T-helper 1 cell treated with Interleukin-12 subunit alpha and Interleukin-12 subunit beta and Interleukin-4 antibody, amounts not matched to agents 30 ng/mL and 1 ng/mL, for 36 hours (primary cell): ENCODE results near the gene GLB1L2. TPM values are rescaled to one million over a fixed set of nuclear protein-coding genes. Genes with fewer than 3 reads are reported as not detected.

Source experiments
- intact Hi-C: fragments of 100-400 bp; cut with micrococcal nuclease; formaldehyde crosslinking; loops from one replicate; pipeline ENCODE4 v1.15.1; 2024
- total RNA-seq: library from RNA; stranded (reverse); gene quantifications from 2 replicates; pipeline ENCODE4 v1.2.3, GENCODE V29; 2022

Gene GLB1L2
- total RNA-seq, 1 donor from 2014 or later: 3.1 TPM

DNA sequence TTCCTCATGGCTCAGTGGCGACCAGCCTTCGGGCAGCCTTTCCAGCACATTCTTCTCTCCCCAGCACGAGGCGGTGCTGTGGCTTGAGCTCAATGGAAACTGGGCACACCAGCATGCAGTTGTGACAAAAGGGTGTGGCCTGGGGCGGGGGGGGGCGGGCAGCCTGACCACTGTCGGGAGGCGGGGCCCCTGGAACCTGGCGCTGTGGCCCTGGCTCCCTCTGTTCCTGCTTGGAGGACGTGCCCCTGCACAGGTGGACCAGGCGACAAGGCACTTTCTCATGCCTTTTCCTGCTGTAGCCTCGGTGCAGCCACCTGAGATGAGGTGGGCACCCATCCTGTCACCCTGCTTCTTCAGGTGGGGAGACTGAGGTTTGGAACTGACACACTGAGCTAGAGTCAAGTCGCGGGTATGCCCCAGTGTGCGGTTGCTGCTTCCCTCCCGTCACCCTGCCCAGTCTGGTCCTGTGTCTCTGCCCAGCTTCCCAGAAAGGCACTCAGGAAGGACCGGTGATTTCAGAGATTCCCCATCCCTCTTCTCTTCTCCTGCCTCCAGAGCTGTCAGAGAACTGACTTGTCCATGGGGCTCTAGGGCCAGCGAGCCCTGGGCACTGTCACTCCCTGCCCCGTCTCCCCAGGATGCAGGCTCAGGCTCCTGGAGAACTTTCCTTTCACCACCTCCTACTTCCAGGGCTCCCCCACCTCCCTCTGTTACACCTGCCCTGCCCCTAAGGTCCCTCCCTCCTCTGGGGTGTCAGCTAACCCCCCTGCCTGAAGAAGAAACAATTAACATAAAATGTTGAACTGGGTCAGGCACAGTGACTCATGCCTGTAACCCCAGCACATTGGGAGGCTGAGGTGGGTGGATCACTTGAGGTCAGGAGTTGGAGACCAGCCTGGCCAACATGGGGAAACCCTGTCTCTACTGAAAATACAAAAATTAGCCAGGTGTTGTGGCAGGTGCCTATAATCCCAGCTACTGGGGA is 70.3 kb downstream of the GLB1L2 start:
- intact Hi-C loops: no loop called here

- intact Hi-C loops: no loop called here
Observed at GRCh38 chr11:134402910-134403309, 71.1 kb downstream of the GLB1L2 start.

GRCh38 chr11:134404575-134405341 is 73.0 kb downstream of the GLB1L2 start:
- intact Hi-C loops: no loop called here

DNA sequence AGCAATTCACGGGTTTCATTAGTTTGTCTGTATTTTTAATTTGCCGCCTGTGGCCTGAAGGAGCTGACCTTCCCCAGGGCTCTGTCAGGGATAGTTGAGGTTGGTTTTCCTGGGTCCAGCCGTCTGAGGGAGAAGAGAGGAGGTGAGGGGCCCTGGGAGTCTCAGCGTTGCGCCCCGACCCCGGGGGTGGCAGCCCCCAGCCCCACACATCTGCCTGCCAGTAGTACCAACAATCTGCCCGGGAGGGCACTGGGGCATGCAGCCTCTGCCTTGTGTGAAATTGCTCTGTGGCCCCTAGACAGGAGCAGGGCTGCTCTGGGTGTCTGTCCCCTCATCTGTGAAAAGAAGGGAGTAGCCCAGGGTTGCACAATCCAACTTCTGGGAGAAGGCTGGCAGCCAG is 73.6 kb downstream of the GLB1L2 start:
- intact Hi-C loops: no loop called here

DNA sequence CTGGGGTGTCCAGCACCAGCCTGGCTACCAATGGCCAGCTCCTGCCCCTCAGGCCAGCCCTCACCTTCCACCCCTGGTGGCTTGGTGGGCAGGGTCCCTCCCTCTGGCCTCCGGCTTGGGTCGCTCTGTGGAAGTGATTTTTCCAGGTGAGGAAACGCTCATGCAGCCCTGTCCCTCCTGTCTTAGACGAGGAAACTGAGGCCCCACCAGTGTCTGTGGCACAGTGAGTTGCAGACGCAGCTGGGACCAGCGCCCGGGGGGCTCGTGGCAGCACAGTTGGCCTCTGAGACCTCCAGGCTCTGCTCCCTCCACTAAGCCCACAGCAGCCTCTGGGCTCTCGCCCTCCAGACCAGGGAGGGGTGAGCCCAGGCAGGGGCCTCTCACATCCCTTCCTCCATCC is 74.1 kb downstream of the GLB1L2 start:
- intact Hi-C loops: no loop called here

GRCh38 chr11:134406264-134407185 is 74.7 kb downstream of the GLB1L2 start:
- intact Hi-C loops: no loop called here

GRCh38 chr11:134407321-134407828 is 75.6 kb downstream of the GLB1L2 start:
- intact Hi-C loops: no loop called here

- intact Hi-C loops: no loop called here
Observed at GRCh38 chr11:134407923-134408322, 76.1 kb downstream of the GLB1L2 start.

DNA sequence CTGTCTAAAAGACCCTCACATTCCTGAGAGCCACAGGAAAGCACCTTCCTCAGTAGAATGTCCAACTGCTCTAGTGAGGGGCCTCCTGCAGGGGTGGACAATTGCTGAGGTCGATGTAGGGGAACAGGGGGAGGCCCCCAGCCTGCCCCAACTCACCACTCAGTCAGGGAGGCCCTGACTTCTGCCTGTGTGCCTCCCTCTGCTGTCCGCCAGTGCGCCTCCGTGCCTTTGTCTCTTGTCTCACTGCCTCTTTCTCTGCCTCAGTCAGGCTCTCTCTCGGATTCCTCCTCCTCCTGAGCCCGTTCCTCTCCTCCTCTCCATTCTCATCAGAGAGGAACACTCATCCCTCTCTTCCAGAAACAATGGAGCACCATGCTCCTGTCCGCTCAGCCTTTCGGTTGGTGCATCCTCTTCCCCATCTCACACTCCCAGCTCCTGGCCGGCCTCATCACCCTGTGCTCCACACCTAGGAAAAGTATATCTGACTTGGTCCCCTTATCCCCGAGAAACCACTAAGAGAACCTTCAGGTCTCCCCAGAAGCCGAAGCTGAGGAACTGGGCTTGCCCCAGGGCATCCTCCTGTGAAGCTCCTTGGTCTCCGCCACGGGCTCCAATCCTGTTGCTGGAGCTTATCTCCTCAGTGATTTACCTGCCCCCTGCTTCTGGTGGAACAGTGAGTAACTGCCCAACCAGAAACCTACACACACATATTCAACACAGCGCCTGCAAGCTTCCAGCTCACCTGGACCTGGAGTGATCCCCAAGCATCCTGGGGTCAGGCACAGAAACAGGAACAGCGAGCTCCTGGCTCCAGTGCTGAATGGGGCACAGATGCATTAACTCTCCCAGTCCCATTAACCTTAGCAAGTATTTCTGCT is 78.0 kb downstream of the GLB1L2 start:
- intact Hi-C loops: loop anchor here (5.0 kb wide), 1 partner anchor 132 kb away; the partner anchor contains the start of gene GLB1L3

DNA sequence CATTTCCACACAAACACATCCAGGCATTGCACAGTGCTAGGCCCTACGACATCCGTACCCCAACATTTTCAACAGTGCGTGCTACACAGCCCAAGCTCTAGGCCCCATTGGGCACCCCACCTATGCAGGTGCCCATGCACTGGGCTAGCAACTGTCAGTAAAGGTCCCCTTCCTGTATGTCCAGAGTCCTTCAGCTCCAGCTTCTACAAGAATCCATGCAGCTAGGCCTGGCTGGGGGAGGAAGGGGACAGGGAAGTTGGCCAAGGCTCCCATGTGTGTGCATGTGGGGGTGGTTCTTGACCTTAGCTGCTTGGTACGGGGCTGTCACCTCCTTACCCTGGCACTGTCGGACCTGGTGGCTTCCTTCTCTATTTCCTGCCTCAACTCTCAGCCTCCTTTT is 79.0 kb downstream of the GLB1L2 start:
- intact Hi-C loops: loop anchor here (5.0 kb wide), 1 partner anchor 133 kb away; the partner anchor contains the start of gene GLB1L3

- intact Hi-C loops: loop anchor here (5.0 kb wide), 1 partner anchor 135 kb away; the partner anchor contains the start of gene GLB1L3
Observed at GRCh38 chr11:134412203-134413042, 80.6 kb downstream of the GLB1L2 start, which contains the start of gene B3GAT1. Gene B3GAT1 (minus strand): TSS chr11:134412242. CDS start chr11:134387659, 24,583 bp downstream.

DNA sequence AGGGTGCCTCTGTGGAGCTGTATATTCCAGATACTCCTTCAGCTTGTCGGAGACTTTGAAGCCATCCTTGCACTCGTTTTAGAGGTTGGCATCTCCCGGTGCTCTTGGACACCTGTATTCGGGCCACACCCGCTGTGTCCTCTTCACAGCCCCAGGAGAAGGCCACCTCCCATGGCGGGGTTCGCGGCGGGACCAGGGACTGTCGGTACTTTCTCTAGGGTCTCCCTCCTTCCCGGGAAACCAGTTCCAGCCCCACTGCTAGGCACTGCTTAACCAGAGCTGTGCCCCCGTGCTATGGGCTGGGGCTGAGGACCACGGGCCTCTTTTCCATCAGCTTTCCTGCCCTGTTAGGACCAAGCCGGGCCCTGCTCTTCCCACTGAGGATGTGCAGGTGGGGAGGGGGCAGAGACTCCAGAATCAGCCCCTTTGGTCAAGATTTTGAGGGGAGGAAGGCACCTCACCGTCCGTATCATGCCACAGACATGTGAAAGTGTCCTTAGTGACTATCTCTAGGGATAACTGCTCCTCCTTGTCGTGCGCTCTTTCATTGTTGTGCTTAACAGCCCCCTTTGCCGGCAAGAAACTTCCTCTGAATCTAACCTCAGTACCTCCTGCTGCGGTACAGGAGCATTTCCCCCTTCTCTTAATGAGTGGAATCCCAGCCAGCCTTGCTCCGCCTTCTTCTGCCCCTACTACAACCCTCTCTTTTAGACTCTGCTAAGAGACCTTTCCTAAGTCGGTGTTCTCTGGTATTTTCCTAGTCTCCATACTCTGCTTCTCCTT is 81.4 kb downstream of the GLB1L2 start:
- intact Hi-C loops: loop anchor here (5.0 kb wide), 1 partner anchor 136 kb away; the partner anchor contains the start of gene GLB1L3

GRCh38 chr11:134413826-134414731 is 82.3 kb downstream of the GLB1L2 start:
- intact Hi-C loops: loop anchor here (5.0 kb wide), 1 partner anchor 137 kb away; the partner anchor contains the start of gene GLB1L3

DNA sequence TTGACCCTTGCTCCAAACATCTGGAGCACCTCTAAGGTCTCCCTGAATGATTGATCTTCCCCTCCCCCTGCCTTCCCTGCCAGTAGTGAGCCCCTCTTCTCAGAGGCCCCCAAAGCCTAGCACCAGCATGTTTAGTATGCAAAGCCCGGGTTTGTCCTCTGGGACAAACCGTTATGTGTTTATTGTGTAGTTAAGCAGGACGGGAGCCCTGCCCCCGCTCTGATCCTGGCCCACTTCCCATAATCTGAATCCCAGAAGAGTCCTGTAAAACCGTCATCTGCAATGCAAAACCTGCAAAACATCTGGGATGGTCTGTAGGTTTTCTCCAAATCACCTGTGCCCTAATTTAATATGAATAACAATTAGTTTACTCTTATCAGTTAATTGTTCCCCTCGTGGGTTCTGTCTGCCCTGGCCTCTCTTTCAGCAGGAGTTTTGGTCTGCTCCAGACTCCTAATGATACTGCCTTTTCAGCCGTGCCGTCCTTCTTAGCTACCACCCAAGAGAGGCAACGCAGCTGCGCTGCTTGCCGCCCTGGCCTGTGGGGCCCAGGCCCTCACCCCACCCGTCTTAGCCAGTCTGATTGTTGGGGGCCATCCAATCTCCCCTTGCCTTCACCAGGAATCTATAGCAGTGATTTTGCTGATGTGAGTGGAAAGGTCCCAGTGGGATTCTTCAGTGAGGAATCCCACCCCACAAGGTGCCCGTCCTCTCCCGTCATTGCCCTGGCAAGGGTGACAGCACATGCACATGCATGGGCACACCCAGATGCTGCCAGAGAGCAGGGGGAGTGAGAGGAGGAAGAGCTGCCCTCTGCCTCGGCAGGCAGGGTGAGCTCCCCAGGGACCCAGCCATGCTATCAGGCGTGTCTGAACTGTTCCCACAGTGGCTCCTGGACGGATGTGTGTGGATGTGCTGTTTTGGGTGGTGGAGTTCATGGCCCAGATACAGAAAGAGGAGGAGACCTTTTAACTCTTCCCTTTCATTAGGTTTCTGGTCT is 83.3 kb downstream of the GLB1L2 start:
- intact Hi-C loops: loop anchor here (5.0 kb wide), 1 partner anchor 138 kb away; the partner anchor contains the start of gene GLB1L3

DNA sequence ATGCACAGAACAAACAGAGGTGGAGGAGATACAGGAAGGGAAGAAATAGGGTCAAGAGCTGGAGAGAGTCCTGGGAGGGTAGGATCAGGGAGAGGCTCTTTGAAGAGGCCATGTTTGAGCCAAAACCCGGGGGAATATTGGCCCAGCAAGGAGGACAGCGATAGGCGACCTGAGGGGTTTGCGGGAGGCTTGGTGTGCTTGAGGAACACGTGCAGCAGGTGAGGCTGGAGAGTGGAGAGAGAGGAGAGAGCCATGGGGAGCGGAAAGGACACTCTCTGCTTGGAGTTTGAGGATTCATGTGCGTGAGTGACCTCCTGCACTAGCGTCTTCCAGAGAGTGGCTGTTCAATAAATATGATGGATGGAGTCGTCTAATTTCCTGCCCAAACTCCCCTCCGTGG is 84.9 kb downstream of the GLB1L2 start:
- intact Hi-C loops: no loop called here
